ENCODE results near the gene PHAX. TPM values are rescaled to one million over a fixed set of nuclear protein-coding genes. Genes with fewer than 3 reads are reported as not detected.
"Not testable (repeated sequence)": the region's sequence is repeated elsewhere in the genome, so short reads cannot be mapped to it uniquely, and the experiment has no call there.

Gene PHAX
- total RNA-seq, 4 donors from 2014 or later = 37.8 to 49.0 (median 42.9) TPM

DNA sequence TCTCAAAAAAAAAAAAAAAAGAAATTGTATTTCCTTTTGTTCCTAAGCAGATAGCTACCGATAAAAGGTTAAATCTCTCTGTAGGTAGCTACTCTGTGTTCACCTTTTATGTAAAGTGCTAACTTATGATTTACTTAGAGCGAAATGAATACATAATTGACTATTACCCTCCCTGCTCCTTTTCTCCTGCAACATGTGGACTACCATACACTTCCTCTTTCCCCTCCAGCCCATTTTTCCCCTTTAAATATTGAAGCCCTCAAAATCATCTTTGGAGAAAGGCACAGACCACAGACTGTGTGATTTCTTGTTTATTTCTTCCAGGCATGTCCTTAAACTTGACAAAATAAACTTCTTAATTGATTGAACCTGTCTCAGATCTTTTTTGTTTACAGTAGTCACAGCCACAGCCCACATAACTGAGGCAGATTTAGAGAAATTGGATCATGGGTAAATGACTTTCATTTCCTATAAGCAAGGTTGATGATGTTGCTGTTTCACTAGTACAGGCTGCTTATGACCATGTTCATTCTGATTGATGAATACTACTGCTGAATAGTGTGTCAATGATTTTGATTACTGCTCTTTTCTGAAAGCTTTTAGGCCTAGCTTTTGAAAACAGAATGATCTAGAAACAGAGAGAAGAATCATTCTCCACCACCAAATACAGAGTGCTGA, 59.2 kb downstream of the PHAX start:
- H3K4me3 ChIP-seq = no peak overlapping the region
- no peaks in the 10 kb centered on the region for H3K27me3 ChIP-seq
- H3K9me3 ChIP-seq = no peaks in the 10 kb centered on the region
- DNase-seq (ENCODE audit: extremely low spot score) = no peak
- no peak overlapping the region for H3K27ac ChIP-seq (replicated peaks in 1 of 4)
- no peaks in the 10 kb centered on the region for H3K36me3 ChIP-seq
- no peaks in the 10 kb centered on the region for H3K4me1 ChIP-seq
- 96% methylated on average over 2 of the region's 2 CpGs for WGBS
- TF ChIP-seq POLR2AphosphoS5 (IDR thresholded peaks at IDR 0.05) (no peak), EP300 (IDR thresholded peaks at IDR 0.05) (no peak), POLR2A (IDR thresholded peaks at IDR 0.05; ENCODE audit: low read depth) (no peak)
- TF ChIP-seq, protein P1, sequence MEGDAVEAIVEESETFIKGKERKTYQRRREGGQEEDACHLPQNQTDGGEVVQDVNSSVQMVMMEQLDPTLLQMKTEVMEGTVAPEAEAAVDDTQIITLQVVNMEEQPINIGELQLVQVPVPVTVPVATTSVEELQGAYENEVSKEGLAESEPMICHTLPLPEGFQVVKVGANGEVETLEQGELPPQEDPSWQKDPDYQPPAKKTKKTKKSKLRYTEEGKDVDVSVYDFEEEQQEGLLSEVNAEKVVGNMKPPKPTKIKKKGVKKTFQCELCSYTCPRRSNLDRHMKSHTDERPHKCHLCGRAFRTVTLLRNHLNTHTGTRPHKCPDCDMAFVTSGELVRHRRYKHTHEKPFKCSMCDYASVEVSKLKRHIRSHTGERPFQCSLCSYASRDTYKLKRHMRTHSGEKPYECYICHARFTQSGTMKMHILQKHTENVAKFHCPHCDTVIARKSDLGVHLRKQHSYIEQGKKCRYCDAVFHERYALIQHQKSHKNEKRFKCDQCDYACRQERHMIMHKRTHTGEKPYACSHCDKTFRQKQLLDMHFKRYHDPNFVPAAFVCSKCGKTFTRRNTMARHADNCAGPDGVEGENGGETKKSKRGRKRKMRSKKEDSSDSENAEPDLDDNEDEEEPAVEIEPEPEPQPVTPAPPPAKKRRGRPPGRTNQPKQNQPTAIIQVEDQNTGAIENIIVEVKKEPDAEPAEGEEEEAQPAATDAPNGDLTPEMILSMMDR (IDR thresholded peaks at IDR 0.05) = no peak
- intact Hi-C loops (cut with DNase I) = no loop called here

DNA sequence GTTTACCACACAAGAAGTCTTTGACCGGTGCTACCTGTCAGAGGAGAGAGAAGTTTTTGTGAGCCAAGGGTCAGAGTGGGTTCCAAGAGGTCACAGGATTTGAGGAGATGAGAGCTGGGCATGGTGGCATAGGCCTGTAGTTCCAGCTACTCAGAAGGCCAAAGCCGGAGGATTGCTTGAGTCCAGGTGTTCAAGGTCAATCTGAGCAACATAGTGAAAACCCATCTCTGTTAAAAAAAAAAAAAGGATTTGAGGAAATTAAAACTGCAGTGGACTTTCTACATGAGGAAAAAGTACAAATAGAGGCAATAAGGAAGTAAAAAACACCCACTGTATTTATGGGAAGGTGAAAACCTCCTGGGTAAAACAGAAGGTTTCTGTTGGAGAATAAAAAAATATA, 63.8 kb downstream of the PHAX start:
- Histone ChIP-seq H3K4me1 (no peaks in the 10 kb centered on the region), H3K27me3 (no peaks in the 10 kb centered on the region), H3K36me3 (no peaks in the 10 kb centered on the region), H3K9me3 (peaks cover 0 to 3% (median 0%) of the 10 kb centered on the region in 4 donors), H3K4me3 (no peak overlapping the region), H3K27ac (replicated peaks in 1 of 4) (no peak overlapping the region)
- TF ChIP-seq, protein P1 (IDR thresholded peaks at IDR 0.05) = no peak
- TF ChIP-seq POLR2A (IDR thresholded peaks at IDR 0.05; ENCODE audit: low read depth) = no peak
- no peak for TF ChIP-seq POLR2AphosphoS5 (IDR thresholded peaks at IDR 0.05)
- TF ChIP-seq EP300 (IDR thresholded peaks at IDR 0.05) = no peak
- 89% methylated on average over 2 of the region's 2 CpGs for WGBS
- DNase-seq (ENCODE audit: extremely low spot score) = no peak
- intact Hi-C loops (cut with DNase I) = no loop called here

DNA sequence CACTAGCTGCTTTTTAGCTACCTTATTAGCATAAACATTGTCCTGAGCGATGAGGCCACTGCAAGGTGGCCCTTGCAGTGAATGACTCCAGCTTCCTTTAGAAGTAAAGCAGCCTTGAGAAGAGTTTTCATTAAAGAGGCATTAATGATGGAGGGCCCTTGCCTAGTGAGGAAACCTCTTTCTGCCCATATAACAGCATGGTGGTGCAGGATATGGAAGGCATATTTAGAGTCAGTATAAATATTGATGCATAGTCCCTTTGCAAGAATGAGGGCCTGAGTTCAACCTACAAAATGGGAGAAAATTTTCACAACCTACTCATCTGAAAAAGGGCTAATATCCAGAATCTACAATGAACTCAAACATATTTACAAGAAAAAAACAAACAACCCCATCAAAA, 69.4 kb downstream of the PHAX start:
- DNase-seq (ENCODE audit: extremely low spot score); intact Hi-C loops (cut with DNase I); H3K36me3 ChIP-seq; H3K4me3 ChIP-seq; H3K27me3 ChIP-seq; H3K9me3 ChIP-seq; H3K27ac ChIP-seq (replicated peaks in 1 of 4); H3K4me1 ChIP-seq: not testable (repeated sequence)
- 94% methylated on average over 1 of the region's 1 CpG for WGBS

DNA sequence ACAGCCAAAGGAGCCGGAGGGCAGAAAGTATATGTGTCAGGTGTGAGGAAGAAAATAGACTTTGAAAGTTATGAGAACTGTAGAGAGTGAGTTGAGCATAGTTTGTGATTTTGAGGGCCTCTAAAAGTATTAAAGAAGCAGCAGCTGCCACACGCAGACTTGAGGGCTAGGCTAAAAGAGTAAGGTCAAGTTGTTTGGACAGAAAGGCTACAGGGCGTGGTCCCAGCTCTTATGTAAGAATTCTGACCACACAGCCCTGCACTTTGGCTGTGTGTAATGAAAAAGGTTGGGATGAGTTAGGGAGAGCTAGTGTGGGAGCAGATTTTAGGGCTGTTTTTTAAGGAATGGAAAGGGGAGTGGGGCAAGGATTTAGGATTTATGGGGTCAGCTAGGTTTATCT, 70.9 kb downstream of the PHAX start:
- intact Hi-C loops (cut with DNase I); H3K36me3 ChIP-seq; H3K4me3 ChIP-seq; H3K27me3 ChIP-seq; H3K9me3 ChIP-seq; H3K27ac ChIP-seq (replicated peaks in 1 of 4); DNase-seq (ENCODE audit: extremely low spot score); H3K4me1 ChIP-seq: not testable (repeated sequence)
- WGBS = 74% methylated on average over 3 of the region's 3 CpGs

DNA sequence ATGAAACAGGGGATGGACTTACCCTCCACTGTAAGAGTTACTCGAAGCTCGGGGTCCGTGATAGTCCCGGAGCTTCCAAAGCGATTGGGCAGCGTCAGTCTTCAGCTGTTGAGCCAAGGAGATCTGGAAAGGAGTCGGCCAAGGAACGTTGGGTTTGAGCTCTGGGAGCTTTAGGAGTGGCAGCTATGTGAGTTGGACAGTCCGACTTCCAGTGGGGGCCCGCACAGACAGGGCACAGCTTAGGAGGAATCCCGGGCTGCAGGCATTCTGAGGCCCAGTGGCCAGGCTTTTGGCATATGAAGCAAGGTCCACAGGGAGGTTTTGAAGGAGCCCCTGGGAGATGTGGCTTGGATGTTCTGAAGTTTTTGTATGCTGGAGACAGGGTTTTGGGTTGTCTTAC, 72.7 kb downstream of the PHAX start:
- TF ChIP-seq, protein P1 (IDR thresholded peaks at IDR 0.05) = no peak
- TF ChIP-seq EP300 (IDR thresholded peaks at IDR 0.05) (no peak), POLR2A (IDR thresholded peaks at IDR 0.05; ENCODE audit: low read depth) (no peak), POLR2AphosphoS5 (IDR thresholded peaks at IDR 0.05) (no peak)
- Histone ChIP-seq H3K27me3 (no peaks in the 10 kb centered on the region), H3K4me3 (no peak overlapping the region), H3K4me1 (no peaks in the 10 kb centered on the region), H3K36me3 (no peaks in the 10 kb centered on the region), H3K9me3 (peaks cover 0 to 9% (median 6%) of the 10 kb centered on the region in 4 donors), H3K27ac (replicated peaks in 1 of 4) (no peak overlapping the region)
- intact Hi-C loops (cut with DNase I) = no loop called here
- no peak for DNase-seq (ENCODE audit: extremely low spot score)
- 89% methylated on average over 10 of the region's 11 CpGs for WGBS

DNA sequence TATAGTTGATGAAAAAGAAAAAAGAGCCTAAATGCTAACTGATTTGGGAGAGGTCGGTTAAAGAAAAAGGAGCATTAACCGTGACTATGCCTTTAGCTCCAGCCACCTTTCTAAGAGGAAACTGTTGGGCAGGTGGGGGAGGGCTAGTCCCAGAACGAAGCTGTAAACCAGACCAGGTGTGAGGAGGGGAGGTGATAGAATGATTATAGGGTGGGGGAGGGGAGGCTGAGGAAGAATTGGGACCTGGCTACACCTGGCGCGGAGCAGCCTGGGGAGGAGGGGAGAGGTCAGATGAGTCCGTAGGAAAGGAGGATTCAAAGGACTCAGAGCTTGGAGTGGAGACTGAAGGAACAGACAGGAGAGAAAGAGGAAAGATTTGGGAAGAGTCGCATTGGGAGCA, 73.4 kb downstream of the PHAX start:
- no peaks in the 10 kb centered on the region for H3K27me3 ChIP-seq
- no peak overlapping the region for H3K4me3 ChIP-seq
- H3K4me1 ChIP-seq = no peaks in the 10 kb centered on the region
- intact Hi-C loops (cut with DNase I) = no loop called here
- H3K27ac ChIP-seq (replicated peaks in 1 of 4) = no peak overlapping the region
- TF ChIP-seq EP300 (IDR thresholded peaks at IDR 0.05) (no peak), POLR2AphosphoS5 (IDR thresholded peaks at IDR 0.05) (no peak), POLR2A (IDR thresholded peaks at IDR 0.05; ENCODE audit: low read depth) (no peak)
- TF ChIP-seq, protein P1 (IDR thresholded peaks at IDR 0.05) = no peak
- no peaks in the 10 kb centered on the region for H3K36me3 ChIP-seq
- DNase-seq (ENCODE audit: extremely low spot score) = no peak
- WGBS = 67% methylated on average over 7 of the region's 7 CpGs
- peaks cover 0 to 9% (median 6%) of the 10 kb centered on the region in 4 donors for H3K9me3 ChIP-seq
